Osteoblast (primary cell): ENCODE measurements around the gene QARS1. TPM values are rescaled to one million over a fixed set of nuclear protein-coding genes. Genes with fewer than 3 reads are reported as not detected.
A peak's percentile ranks its signal among the peaks of the same experiment; 100 is the strongest.

Experiments used
- DNase-seq: peaks from one replicate; pipeline ENCODE4 v3.0.0; 2011; ENCODE audit warnings: low spot score, mixed read lengths; ENCODE audit not compliant: insufficient read length; ENCODE audit errors: missing footprints
- H2AFZ ChIP-seq: 2 replicates; pipeline ENCODE4 v1.6.0; 2011; ENCODE audit warnings: mild to moderate bottlenecking, low read length
- H3K27ac ChIP-seq: 2 replicates; pipeline ENCODE4 v1.5.1; 2011; ENCODE audit warnings: mild to moderate bottlenecking, low read depth, low read length, moderate library complexity
- H3K27me3 ChIP-seq: 2 replicates; pipeline ENCODE4 v1.6.0; 2012; ENCODE audit warnings: mild to moderate bottlenecking, control low read depth, inconsistent platforms, low read length, moderate library complexity; ENCODE audit not compliant: insufficient read depth
- H3K36me3 ChIP-seq: 2 replicates; pipeline ENCODE4 v1.5.1; 2011; ENCODE audit warnings: mild to moderate bottlenecking, low read length, control low read depth, moderate library complexity; ENCODE audit not compliant: insufficient read depth
- H3K4me1 ChIP-seq: 2 replicates; pipeline ENCODE4 v1.5.1; 2011; ENCODE audit warnings: mild to moderate bottlenecking, low read length, control low read depth, moderate library complexity; ENCODE audit not compliant: insufficient read depth
- H3K4me2 ChIP-seq: 2 replicates; pipeline ENCODE4 v1.6.0; 2011; ENCODE audit warnings: mild to moderate bottlenecking, low read length; ENCODE audit not compliant: insufficient read depth
- H3K4me3 ChIP-seq: fragments of 200-600 bp; sonication (generic); 3 replicates; pipeline ENCODE4 v1.5.1; 2012; ENCODE audit warnings: mild to moderate bottlenecking, low read length, inconsistent platforms; ENCODE audit not compliant: insufficient read depth
- H3K79me2 ChIP-seq: 2 replicates; pipeline ENCODE4 v1.6.0; 2012; ENCODE audit warnings: mild to moderate bottlenecking, low read length, control low read depth, inconsistent platforms; ENCODE audit not compliant: insufficient read depth
- H3K9me3 ChIP-seq: 2 replicates; pipeline ENCODE4 v1.5.1; 2011; ENCODE audit warnings: low read depth, low read length, control low read depth
- H4K20me1 ChIP-seq: 2 replicates; pipeline ENCODE4 v1.6.0; 2012; ENCODE audit warnings: mild to moderate bottlenecking, low read length, control low read depth; ENCODE audit not compliant: insufficient read depth
- CTCF ChIP-seq: IDR thresholded peaks from 2 replicates; pipeline ENCODE4 v1.5.1; 2011; ENCODE audit warnings: mild to moderate bottlenecking, low read depth, low read length, moderate library complexity; ENCODE audit errors: extremely low read depth
- total RNA-seq: library from RNA; depleted of rRNA; stranded (reverse); fragments of >200 nt; gene quantifications from 2 replicates; pipeline ENCODE4 v1.2.3, GENCODE V29; 2012

QARS1 gene
- total RNA-seq, 1 donor: 416 TPM

- Histone ChIP-seq H3K4me3 (no peak overlapping the region), H4K20me1 (no peaks in the 10 kb centered on the region), H3K79me2 (peaks cover 28% of the 10 kb centered on the region), H3K4me1 (peaks cover 14% of the 10 kb centered on the region), H3K27me3 (no peaks in the 10 kb centered on the region), H3K4me2 (no peak overlapping the region), H3K27ac (no peak overlapping the region), H3K9me3 (no peaks in the 10 kb centered on the region), H3K36me3 (peaks cover 55% of the 10 kb centered on the region), H2AFZ (no peak overlapping the region)
- no peak for TF ChIP-seq CTCF
- peak; percentile 53 for DNase-seq
Observed at GRCh38 chr3:49100046-49100615, 4.4 kb downstream of the QARS1 start.

- Histone ChIP-seq H4K20me1 (no peaks in the 10 kb centered on the region), H3K4me1 (peaks cover 14% of the 10 kb centered on the region), H3K27ac (no peak overlapping the region), H2AFZ (no peak overlapping the region), H3K79me2 (peaks cover 23% of the 10 kb centered on the region), H3K36me3 (peaks cover 55% of the 10 kb centered on the region), H3K4me2 (no peak overlapping the region), H3K9me3 (no peaks in the 10 kb centered on the region), H3K27me3 (no peaks in the 10 kb centered on the region), H3K4me3 (no peak overlapping the region)
- DNase-seq: peak; percentile 49
- no peak for TF ChIP-seq CTCF
Observed at GRCh38 chr3:49098910-49099630, 5.5 kb downstream of the QARS1 start.

GRCh38 chr3:49098429-49098828 is 6.1 kb downstream of the QARS1 start:
- Histone ChIP-seq H3K4me3 (no peak overlapping the region), H3K36me3 (peaks cover 55% of the 10 kb centered on the region), H3K27me3 (no peaks in the 10 kb centered on the region), H3K79me2 (peaks cover 16% of the 10 kb centered on the region), H4K20me1 (no peaks in the 10 kb centered on the region), H3K9me3 (no peaks in the 10 kb centered on the region), H2AFZ (no peak overlapping the region), H3K4me1 (peaks cover 8% of the 10 kb centered on the region), H3K27ac (no peak overlapping the region), H3K4me2 (no peak overlapping the region)
- DNase-seq: peak; percentile 38
- TF ChIP-seq CTCF: no peak
